Fibroblast of lung (primary cell): ENCODE data around the gene CLASP1. TPM values are rescaled to one million over a fixed set of nuclear protein-coding genes. Genes with fewer than 3 reads are reported as not detected.

Experiments
- DNase-seq, 2 donors: peaks; one replicate each; pipeline versions ENCODE4 v3.0.0 to v3.0.0-alpha.2; 2010; ENCODE audit warnings: low read depth in 2 of 2
- H2AFZ ChIP-seq: 2 replicates; pipeline ENCODE4 v1.5.1; 2012; ENCODE audit warnings: low read length, control low read depth, inconsistent platforms
- H3K27ac ChIP-seq: 2 replicates; pipeline ENCODE4 v1.5.1; 2011; ENCODE audit warnings: low read length, control low read depth; ENCODE audit not compliant: insufficient read depth
- H3K27me3 ChIP-seq: 2 replicates; pipeline ENCODE4 v1.5.1; 2011; ENCODE audit warnings: mild to moderate bottlenecking, low read length; ENCODE audit not compliant: control insufficient read depth, insufficient read depth
- H3K36me3 ChIP-seq: 2 replicates; pipeline ENCODE4 v1.5.1; 2011; ENCODE audit warnings: low read length; ENCODE audit not compliant: control insufficient read depth, insufficient read depth
- H3K4me1 ChIP-seq: 2 replicates; pipeline ENCODE4 v1.5.1; 2011; ENCODE audit warnings: low read length; ENCODE audit not compliant: control insufficient read depth, insufficient read depth; ENCODE audit errors: extremely low read depth
- H3K4me2 ChIP-seq: 2 replicates; pipeline ENCODE4 v1.5.1; 2011; ENCODE audit warnings: low read length, control low read depth; ENCODE audit not compliant: insufficient read depth; ENCODE audit errors: extremely low read depth
- H3K4me3 ChIP-seq, 4 experiments: fragments of 200-600 bp in 1 of 4; sonication (generic) in 1 of 4; replicated peaks in 1 of 4; 2 replicates each; pipeline ENCODE4 v1.5.1; 2011 to 2016; ENCODE audit warnings: low read length in 4 of 4, low read depth in 3 of 4, mild to moderate bottlenecking in 3 of 4, control low read depth in 2 of 4, inconsistent platforms in 1 of 4, mixed read lengths in 1 of 4; ENCODE audit not compliant: insufficient read depth in 1 of 4; ENCODE audit errors: control extremely low read depth in 1 of 4
- H3K79me2 ChIP-seq: 2 replicates; pipeline ENCODE4 v1.5.1; 2012; ENCODE audit warnings: mild to moderate bottlenecking, low read length, inconsistent platforms; ENCODE audit not compliant: control insufficient read depth, insufficient read depth
- H3K9ac ChIP-seq: 2 replicates; pipeline ENCODE4 v1.5.1; 2011; ENCODE audit warnings: mild to moderate bottlenecking, low read length, control low read depth; ENCODE audit not compliant: insufficient read depth
- H3K9me3 ChIP-seq: 2 replicates; pipeline ENCODE4 v1.5.1; 2012; ENCODE audit warnings: low read depth, low read length; ENCODE audit not compliant: control insufficient read depth, insufficient read depth
- H4K20me1 ChIP-seq: 2 replicates; pipeline ENCODE4 v1.5.1; 2011; ENCODE audit warnings: low read length; ENCODE audit not compliant: control insufficient read depth, insufficient read depth; ENCODE audit errors: extremely low read depth
- CTCF ChIP-seq, 2 donors: IDR thresholded peaks in 1 of 2; conservative IDR thresholded peaks in 1 of 2; 1 replicate in 1 of 2; 2 replicates in 1 of 2; pipeline ENCODE4 v1.5.1; 2011 to 2012; ENCODE audit warnings: low read length in 2 of 2, control low read depth in 1 of 2, inconsistent platforms in 1 of 2, low read depth in 1 of 2, mild to moderate bottlenecking in 1 of 2
- EZH2 ChIP-seq: IDR thresholded peaks from 2 replicates; pipeline ENCODE4 v1.5.1; 2012; ENCODE audit warnings: low read length, control low read depth, mild to moderate bottlenecking; ENCODE audit errors: missing control alignments
- polyA plus RNA-seq, 2 donors: library from polyadenylated mRNA; depleted of rRNA in 1 of 2; stranded (reverse) in 1 of 2; unstranded in 1 of 2; fragments of >200 nt; gene quantifications; 2 replicates each; pipeline ENCODE4 v1.2.1, GENCODE V29; 2011 to 2012; ENCODE audit warnings: missing spikeins in 1 of 2
- total RNA-seq: library from RNA; depleted of rRNA; stranded (reverse); fragments of >200 nt; gene quantifications from 2 replicates; pipeline ENCODE4 v1.2.1, GENCODE V29; 2014

Gene CLASP1
- total and polyA plus RNA-seq, 2 donors (not counting 1 experiment from before 2014, with no cell fraction given), result 6.0 to 48.4 TPM

- no peak for DNase-seq
- H4K20me1 ChIP-seq, result no peaks in the 10 kb centered on the region
- H3K27ac ChIP-seq, result no peak overlapping the region
- no peak overlapping the region for H3K9ac ChIP-seq
- no peak overlapping the region for H3K4me2 ChIP-seq
- no peak overlapping the region for H2AFZ ChIP-seq
- no peaks in the 10 kb centered on the region for H3K27me3 ChIP-seq
- H3K36me3 ChIP-seq, result no peaks in the 10 kb centered on the region
- no peak overlapping the region for H3K4me3 ChIP-seq
- H3K9me3 ChIP-seq, result no peaks in the 10 kb centered on the region
- no peaks in the 10 kb centered on the region for H3K4me1 ChIP-seq
- TF ChIP-seq CTCF (conservative IDR thresholded peaks at IDR 0.05 in 1 of 2, IDR thresholded peaks at IDR 0.05 in 1 of 2; ENCODE audit: low read depth in 1 of 2, low read length in 2 of 2) (no peak), EZH2 (no peak)
- H3K79me2 ChIP-seq, result peaks cover 3% of the 10 kb centered on the region
Observed at GRCh38 chr2:121588357-121588756, 60.9 kb downstream of the CLASP1 start.

- no peaks in the 10 kb centered on the region for H3K27me3 ChIP-seq
- H2AFZ ChIP-seq, result no peak overlapping the region
- H3K9me3 ChIP-seq, result no peaks in the 10 kb centered on the region
- H3K9ac ChIP-seq, result no peak overlapping the region
- H3K27ac ChIP-seq, result no peak overlapping the region
- H3K79me2 ChIP-seq, result peaks cover 3% of the 10 kb centered on the region
- no peak overlapping the region for H3K4me2 ChIP-seq
- no peaks in the 10 kb centered on the region for H4K20me1 ChIP-seq
- TF ChIP-seq EZH2 (no peak), CTCF (conservative IDR thresholded peaks at IDR 0.05 in 1 of 2, IDR thresholded peaks at IDR 0.05 in 1 of 2; ENCODE audit: low read depth in 1 of 2, low read length in 2 of 2) (no peak)
- H3K36me3 ChIP-seq, result no peaks in the 10 kb centered on the region
- no peaks in the 10 kb centered on the region for H3K4me1 ChIP-seq
- no peak for DNase-seq
- H3K4me3 ChIP-seq, result no peak overlapping the region
Observed at GRCh38 chr2:121587131-121587530, 62.1 kb downstream of the CLASP1 start.

- Histone ChIP-seq H3K79me2 (no peaks in the 10 kb centered on the region), H3K36me3 (no peaks in the 10 kb centered on the region), H2AFZ (no peak overlapping the region), H3K27ac (no peak overlapping the region), H3K4me1 (peaks cover 2% of the 10 kb centered on the region), H3K4me3 (no peak overlapping the region), H3K27me3 (no peaks in the 10 kb centered on the region), H3K4me2 (no peak overlapping the region), H4K20me1 (no peaks in the 10 kb centered on the region), H3K9ac (no peak overlapping the region), H3K9me3 (no peaks in the 10 kb centered on the region)
- TF ChIP-seq CTCF (conservative IDR thresholded peaks at IDR 0.05 in 1 of 2, IDR thresholded peaks at IDR 0.05 in 1 of 2; ENCODE audit: low read depth in 1 of 2, low read length in 2 of 2) (no peak), EZH2 (no peak)
- no peak for DNase-seq
Observed at GRCh38 chr2:121584741-121585140, 64.5 kb downstream of the CLASP1 start.
